SK-N-SH treated with all-trans-retinoic acid at 6 μM for 48 hours (cell line): ENCODE measurements around the gene KCNIP4.
A peak's percentile ranks its signal among the peaks of the same experiment; 100 is the strongest.

Experiments used
- ARNTL ChIP-seq: fragments of 450-650 bp; formaldehyde crosslinking; IDR thresholded peaks from 2 replicates; pipeline ENCODE4 v1.5.0; 2020; ENCODE audit warnings: low read depth, mild to moderate bottlenecking, moderate library complexity, borderline replicate concordance
- CREB5 ChIP-seq: fragments of 250-450 bp; sonication (Bioruptor Pico); IDR thresholded peaks from 2 replicates; pipeline ENCODE4 v1.5.1; 2020; ENCODE audit warnings: low read depth, mild to moderate bottlenecking, moderate library complexity
- CSDC2 ChIP-seq: fragments of 250-450 bp; sonication (Bioruptor Pico); IDR thresholded peaks from 2 replicates; pipeline ENCODE4 v1.5.0; 2020; ENCODE audit warnings: mild to moderate bottlenecking, moderate library complexity
- ESRRG ChIP-seq: fragments of 250-450 bp; sonication (Bioruptor Pico); IDR thresholded peaks from 2 replicates; pipeline ENCODE4 v1.6.1; 2021; ENCODE audit warnings: mild to moderate bottlenecking
- GLIS3 ChIP-seq: fragments of 250-450 bp; sonication (Bioruptor Pico); IDR thresholded peaks from 2 replicates; pipeline ENCODE4 v1.5.0; 2020; ENCODE audit warnings: mild to moderate bottlenecking, moderate library complexity
- PATZ1 ChIP-seq: fragments of 250-450 bp; sonication (Bioruptor Pico); IDR thresholded peaks from 2 replicates; pipeline ENCODE4 v1.8.0; 2020; ENCODE audit warnings: mild to moderate bottlenecking, moderate library complexity, borderline replicate concordance
- RARB ChIP-seq: fragments of 250-450 bp; sonication (Bioruptor Pico); IDR thresholded peaks from 2 replicates; pipeline ENCODE4 v1.8.0; 2021; ENCODE audit warnings: mild to moderate bottlenecking, moderate library complexity
- TSHZ2 ChIP-seq: fragments of 250-450 bp; sonication (Bioruptor Pico); IDR thresholded peaks from 2 replicates; pipeline ENCODE4 v1.5.0; 2020; ENCODE audit warnings: mild to moderate bottlenecking, moderate library complexity
- ZNF70 ChIP-seq: fragments of 450-650 bp; formaldehyde crosslinking; IDR thresholded peaks from 2 replicates; pipeline ENCODE4 v1.5.0; 2020; ENCODE audit warnings: mild to moderate bottlenecking, moderate library complexity

- TF ChIP-seq ZNF70 (CRISPR knock-in tag) (no peak), ESRRG (CRISPR knock-in tag) (no peak), ARNTL (CRISPR knock-in tag) (no peak), TSHZ2 (0 out of 2 replicates have a peak, but pooled peaks have one; percentile 49), PATZ1 (CRISPR knock-in tag) (no peak), RARB (CRISPR knock-in tag) (no peak), CREB5 (CRISPR knock-in tag) (no peak), CSDC2 (CRISPR knock-in tag) (no peak), GLIS3 (CRISPR knock-in tag) (no peak)
These were observed 1064.9 kb downstream of the KCNIP4 start for GRCh38 chr4:20883677-20884076.
